Upper lobe of right lung (tissue), 1 donor: ENCODE measurements around the gene DYRK1A. TPM values are rescaled to one million over a fixed set of nuclear protein-coding genes. Genes with fewer than 3 reads are reported as not detected.

Source experiments
- ATAC-seq: fragments of 200-7000 bp; cut with Tn5 transposase; one replicate; pipeline ENCODE4 v1.9.1; 2020; ENCODE audit warnings: mild to moderate bottlenecking, moderate library complexity
- DNase-seq: peaks from one replicate; pipeline ENCODE4 v3.0.0-alpha.2; 2020
- H3K27ac ChIP-seq: fragments of 200-600 bp; one replicate; pipeline ENCODE4 v1.8.0; 2022
- H3K27me3 ChIP-seq: fragments of 200-600 bp; one replicate; pipeline ENCODE4 v1.8.0; 2022; ENCODE audit warnings: mild to moderate bottlenecking
- H3K36me3 ChIP-seq: fragments of 200-600 bp; one replicate; pipeline ENCODE4 v1.8.0; 2022
- H3K4me1 ChIP-seq: fragments of 200-600 bp; one replicate; pipeline ENCODE4 v1.8.0; 2022
- H3K4me3 ChIP-seq: fragments of 200-600 bp; one replicate; pipeline ENCODE4 v1.8.0; 2022; ENCODE audit warnings: mild to moderate bottlenecking
- H3K9me3 ChIP-seq: fragments of 200-600 bp; one replicate; pipeline ENCODE4 v1.8.0; 2022
- CTCF ChIP-seq: fragments of 200-600 bp; IDR thresholded peaks from one replicate; pipeline ENCODE4 v1.8.0; 2022; ENCODE audit warnings: antibody characterized with exemption
- intact Hi-C: fragments of 100-400 bp; cut with DNase I; formaldehyde crosslinking; loops from one replicate; pipeline ENCODE4 v1.11.0; 2022
- total RNA-seq: library from RNA; stranded (reverse); fragmentation: NEBNext Ultra II Directional; extraction: Animal tissue kit (Norgen Biotek cat#: 25700); gene quantifications from one replicate; pipeline ENCODE4 v1.2.1, GENCODE V29; 2021
- donor health status: DM: no; HTN: yes; CAD: no; lungs with severe emphysema.

Gene DYRK1A
- total RNA-seq, 1 donor from 2014 or later: 70.9 TPM

GRCh38 chr21:37478794-37479193 is 112.2 kb downstream of the DYRK1A start:
- Histone ChIP-seq H3K36me3 (peaks cover 27% of the 10 kb centered on the region), H3K27ac (no peak overlapping the region), H3K27me3 (no peaks in the 10 kb centered on the region), H3K4me3 (no peak overlapping the region), H3K4me1 (peaks cover 23% of the 10 kb centered on the region), H3K9me3 (no peaks in the 10 kb centered on the region)
- intact Hi-C loops: no loop called here
- no peak for TF ChIP-seq CTCF
- DNase-seq (no peak), ATAC-seq (no peak)

DNA sequence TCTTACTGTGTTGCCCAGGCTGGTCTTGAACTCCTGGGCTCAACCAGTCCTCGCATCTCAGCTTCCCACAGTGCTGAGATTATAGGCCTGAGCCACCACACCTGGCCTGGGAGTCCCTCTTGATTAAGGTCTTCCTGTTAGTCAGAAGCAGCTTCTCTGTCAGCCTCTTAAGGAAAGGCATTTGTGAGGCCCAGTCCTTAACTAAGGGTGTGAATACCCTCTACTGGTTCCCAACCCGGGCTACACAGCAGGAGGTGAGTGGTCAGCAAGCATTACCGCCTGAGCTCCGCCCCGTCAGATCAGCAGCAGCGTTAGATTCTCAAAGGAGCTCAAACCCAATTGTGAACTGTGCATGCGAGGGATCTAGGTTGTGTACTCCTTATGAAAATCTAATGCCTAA is 117.2 kb downstream of the DYRK1A start:
- Histone ChIP-seq H3K4me3 (no peak overlapping the region), H3K9me3 (no peaks in the 10 kb centered on the region), H3K27ac (no peak overlapping the region), H3K27me3 (no peaks in the 10 kb centered on the region), H3K36me3 (peaks cover 45% of the 10 kb centered on the region), H3K4me1 (peaks cover 3% of the 10 kb centered on the region)
- intact Hi-C loops: no loop called here
- no peak for TF ChIP-seq CTCF
- no peak for DNase-seq
- no peak for ATAC-seq

GRCh38 chr21:37484535-37485474 is 118.2 kb downstream of the DYRK1A start:
- Histone ChIP-seq H3K27me3 (no peaks in the 10 kb centered on the region), H3K27ac (no peak overlapping the region), H3K36me3 (peaks cover 45% of the 10 kb centered on the region), H3K9me3 (no peaks in the 10 kb centered on the region), H3K4me3 (no peak overlapping the region), H3K4me1 (no peaks in the 10 kb centered on the region)
- no peak for ATAC-seq
- intact Hi-C loops: no loop called here
- no peak for DNase-seq
- no peak for TF ChIP-seq CTCF

DNA sequence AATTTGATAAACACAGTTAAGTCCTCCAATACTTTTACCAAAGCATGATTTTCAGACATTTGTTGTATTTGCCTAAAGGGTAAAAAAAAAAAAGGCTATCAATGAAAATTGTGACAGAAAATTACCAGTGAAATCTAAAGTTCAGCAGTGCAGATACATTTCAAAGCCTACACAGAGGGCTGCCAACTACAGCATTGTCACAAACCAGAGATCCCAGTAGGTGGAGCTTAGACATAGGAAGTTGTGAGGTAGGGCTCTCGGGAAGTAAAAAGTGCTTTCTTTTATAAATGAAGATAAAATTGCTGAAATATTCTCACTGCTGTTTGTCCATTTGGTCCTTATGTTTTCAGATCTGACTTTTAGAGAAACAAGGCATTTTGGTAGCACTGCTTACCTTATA is 123.0 kb downstream of the DYRK1A start:
- no peak for TF ChIP-seq CTCF
- Histone ChIP-seq H3K4me3 (no peak overlapping the region), H3K4me1 (no peaks in the 10 kb centered on the region), H3K36me3 (peaks cover 41% of the 10 kb centered on the region), H3K9me3 (no peaks in the 10 kb centered on the region), H3K27me3 (no peaks in the 10 kb centered on the region), H3K27ac (no peak overlapping the region)
- intact Hi-C loops: no loop called here
- no peak for ATAC-seq
- DNase-seq: no peak

DNA sequence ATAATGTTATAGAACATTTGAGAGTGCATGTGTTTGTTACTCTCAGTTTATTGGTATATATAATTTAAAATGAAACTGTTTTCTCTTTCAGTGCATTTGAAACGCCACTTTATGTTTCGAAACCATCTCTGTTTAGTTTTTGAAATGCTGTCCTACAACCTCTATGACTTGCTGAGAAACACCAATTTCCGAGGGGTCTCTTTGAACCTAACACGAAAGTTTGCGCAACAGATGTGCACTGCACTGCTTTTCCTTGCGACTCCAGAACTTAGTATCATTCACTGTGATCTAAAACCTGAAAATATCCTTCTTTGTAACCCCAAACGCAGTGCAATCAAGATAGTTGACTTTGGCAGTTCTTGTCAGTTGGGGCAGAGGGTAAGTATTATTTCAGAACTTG is 123.5 kb downstream of the DYRK1A start:
- Histone ChIP-seq H3K27me3 (no peaks in the 10 kb centered on the region), H3K36me3 (peaks cover 44% of the 10 kb centered on the region), H3K9me3 (no peaks in the 10 kb centered on the region), H3K4me1 (no peaks in the 10 kb centered on the region), H3K27ac (no peak overlapping the region), H3K4me3 (no peak overlapping the region)
- DNase-seq (no peak), ATAC-seq (no peak)
- intact Hi-C loops: no loop called here
- no peak for TF ChIP-seq CTCF
